HG02943 (cell line): ENCODE data around the gene PTBP3.
"Not testable (repeated sequence)": the region's sequence is repeated elsewhere in the genome, so short reads cannot be mapped to it uniquely, and the experiment has no call there.

Experiments
- ATAC-seq: cut with Tn5 transposase; IDR thresholded peaks from one replicate; pipeline ENCODE4 v1.9.1; 2021; ENCODE audit warnings: mild to moderate bottlenecking, low read depth, moderate library complexity; ENCODE audit not compliant: unreplicated experiment

Gene PTBP3, protein sequence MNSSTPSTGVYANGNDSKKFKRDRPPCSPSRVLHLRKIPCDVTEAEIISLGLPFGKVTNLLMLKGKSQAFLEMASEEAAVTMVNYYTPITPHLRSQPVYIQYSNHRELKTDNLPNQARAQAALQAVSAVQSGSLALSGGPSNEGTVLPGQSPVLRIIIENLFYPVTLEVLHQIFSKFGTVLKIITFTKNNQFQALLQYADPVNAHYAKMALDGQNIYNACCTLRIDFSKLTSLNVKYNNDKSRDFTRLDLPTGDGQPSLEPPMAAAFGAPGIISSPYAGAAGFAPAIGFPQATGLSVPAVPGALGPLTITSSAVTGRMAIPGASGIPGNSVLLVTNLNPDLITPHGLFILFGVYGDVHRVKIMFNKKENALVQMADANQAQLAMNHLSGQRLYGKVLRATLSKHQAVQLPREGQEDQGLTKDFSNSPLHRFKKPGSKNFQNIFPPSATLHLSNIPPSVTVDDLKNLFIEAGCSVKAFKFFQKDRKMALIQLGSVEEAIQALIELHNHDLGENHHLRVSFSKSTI

DNA sequence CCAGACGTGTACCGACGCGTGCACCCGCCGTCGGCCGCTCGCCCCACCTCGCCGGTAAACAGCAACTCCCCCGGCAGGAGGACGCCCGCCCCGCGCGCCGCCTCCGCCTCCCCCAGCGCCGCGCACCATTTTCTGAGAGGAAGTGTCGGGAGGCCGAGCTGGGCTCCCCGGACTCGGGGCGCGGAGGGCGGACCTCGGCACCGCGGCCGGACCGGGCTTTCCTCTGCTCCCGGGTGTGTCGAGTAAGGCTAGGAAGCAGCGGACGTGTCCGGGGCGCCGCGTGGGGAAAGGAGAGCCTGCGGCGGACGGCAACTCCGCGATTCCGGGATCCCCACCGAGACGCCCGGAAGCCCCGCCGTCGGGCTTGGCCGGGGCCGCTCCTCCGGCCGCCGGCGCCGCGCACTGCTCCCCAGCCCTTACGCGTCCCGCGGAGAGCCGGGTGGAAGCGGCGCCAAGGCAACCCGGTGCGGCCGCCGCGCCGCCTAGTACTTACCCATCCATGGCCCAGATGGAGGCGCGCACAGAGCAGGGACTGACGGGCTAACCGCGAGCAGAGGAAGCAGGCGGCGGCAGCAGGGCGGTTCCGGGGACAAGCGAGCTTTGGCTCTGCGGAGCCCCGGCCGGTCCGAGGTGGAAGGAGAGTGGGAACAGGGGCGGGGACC is at the start of gene PTBP3:
TSS of gene PTBP3 (minus strand) at position 643 of the 662 bp plus-strand sequence. CDS start 35,754 bp downstream, outside the sequence.
- peak; percentile 53 for ATAC-seq

DNA sequence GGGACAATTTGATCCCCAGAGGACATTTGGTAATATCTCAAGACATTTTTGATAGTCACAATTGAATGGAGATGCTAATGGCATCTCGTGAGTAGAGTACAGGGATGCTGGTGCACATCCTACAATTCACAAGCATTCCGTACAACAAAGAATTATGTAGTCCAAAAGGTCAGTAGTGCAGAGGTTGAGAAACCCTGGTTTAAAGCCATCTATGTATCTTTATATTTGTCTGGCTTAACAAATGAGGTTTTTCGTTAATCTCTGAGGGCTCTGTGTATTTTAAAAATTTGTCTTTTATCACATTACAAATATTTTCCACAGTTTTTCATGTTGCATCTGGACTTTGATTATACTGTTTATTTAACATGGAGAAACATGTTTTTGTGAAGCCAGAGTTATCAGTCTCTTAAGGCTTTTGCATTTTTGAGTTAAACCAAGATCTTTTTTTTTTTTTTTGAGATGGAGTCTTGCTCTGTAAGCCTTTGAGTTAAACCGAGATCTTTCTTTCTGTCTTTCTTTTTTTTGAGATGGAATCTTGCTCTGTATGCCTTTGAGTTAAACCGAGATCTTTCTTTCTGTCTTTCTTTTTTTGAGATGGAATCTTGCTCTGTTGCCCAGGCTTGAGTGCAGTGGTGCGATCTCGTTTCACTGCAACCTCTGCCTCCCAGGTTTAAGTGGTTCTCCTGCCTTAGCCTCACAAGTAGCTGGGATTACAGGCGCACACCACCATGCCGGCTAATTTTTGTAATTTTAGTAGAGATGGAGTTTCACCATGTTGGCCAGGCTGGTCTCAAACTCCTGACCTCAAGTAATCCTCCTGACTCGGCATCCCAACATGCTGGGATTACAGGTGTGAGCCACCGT is 49.3 kb upstream of the PTBP3 start:
- ATAC-seq: no peak

DNA sequence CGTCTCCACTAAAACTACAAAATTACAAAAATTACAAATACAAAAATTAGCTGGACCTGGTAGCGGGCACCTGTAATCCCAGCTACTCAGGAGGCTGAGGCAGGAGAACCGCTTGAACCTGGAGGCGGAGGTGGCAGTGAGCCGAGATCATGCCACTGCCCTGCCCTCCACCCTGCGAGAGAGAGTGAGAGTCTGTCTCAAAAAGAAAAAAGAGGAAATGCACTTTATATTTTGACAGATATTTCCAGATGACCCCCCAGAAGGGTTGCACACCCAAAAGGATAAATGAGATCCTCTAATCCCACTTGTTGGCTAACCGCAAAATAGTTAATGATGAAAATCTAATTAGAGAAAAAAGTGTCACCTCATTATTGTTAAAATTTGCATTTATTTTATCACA is 48.6 kb upstream of the PTBP3 start:
- ATAC-seq: no peak

DNA sequence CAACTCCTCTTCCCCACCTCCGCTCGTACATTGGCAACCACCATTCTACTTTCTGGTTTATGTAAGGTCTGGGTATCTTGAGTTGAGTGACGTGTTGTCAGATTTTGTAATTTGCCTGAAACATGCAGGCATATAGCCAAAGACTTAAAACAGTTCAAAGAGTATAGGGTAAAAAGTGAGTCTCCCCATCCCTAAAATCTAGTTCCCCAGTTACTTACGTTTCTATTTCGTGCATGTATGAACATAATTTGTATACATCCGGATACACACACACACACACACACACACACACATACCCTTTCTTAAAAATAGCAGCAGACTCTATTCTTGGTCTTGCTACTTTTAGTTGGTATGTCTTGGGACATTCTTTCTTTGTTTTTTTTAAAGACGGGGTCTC is 47.4 kb upstream of the PTBP3 start:
- ATAC-seq: no peak

DNA sequence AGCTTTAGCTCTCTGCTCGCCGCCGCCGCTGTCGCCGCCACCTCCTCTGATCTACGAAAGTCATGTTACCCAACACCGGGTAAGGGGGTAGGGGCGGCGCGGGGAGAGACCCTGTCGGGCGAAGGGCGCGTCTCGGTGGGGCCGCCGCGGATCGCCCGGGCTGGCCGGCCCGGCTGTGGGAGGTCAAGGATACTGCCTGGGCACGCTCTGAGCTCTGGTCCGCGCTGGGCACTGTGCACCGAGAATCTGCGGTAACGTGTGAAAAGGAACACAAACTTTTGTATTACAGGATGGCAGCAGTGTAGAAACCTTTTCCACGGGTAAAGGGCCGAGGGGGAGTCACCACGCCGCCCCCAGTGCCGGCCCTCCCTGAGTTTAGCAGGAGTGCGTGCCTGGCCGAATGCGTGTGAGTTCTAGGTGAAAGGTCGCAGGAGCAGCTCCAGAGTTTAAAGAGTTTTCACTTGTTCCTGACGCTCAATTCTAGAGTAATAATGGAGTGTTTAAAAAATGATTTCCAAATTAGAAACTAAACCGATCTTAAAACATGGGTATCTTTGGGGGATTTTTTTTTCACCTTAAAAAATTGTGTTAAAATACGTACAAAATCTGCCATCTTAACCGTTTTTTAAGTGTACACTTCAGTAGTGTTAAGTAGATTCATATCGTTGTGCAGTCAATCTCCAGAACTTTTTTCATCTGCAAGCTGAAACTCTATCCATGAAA is 46.8 kb upstream of the PTBP3 start, which contains the start of gene HSDL2:
TSS of gene HSDL2 (plus strand) at position 7 of the 723 bp plus-strand sequence. CDS start at position 63, 56 bp downstream.
- peak; percentile 33 for ATAC-seq

DNA sequence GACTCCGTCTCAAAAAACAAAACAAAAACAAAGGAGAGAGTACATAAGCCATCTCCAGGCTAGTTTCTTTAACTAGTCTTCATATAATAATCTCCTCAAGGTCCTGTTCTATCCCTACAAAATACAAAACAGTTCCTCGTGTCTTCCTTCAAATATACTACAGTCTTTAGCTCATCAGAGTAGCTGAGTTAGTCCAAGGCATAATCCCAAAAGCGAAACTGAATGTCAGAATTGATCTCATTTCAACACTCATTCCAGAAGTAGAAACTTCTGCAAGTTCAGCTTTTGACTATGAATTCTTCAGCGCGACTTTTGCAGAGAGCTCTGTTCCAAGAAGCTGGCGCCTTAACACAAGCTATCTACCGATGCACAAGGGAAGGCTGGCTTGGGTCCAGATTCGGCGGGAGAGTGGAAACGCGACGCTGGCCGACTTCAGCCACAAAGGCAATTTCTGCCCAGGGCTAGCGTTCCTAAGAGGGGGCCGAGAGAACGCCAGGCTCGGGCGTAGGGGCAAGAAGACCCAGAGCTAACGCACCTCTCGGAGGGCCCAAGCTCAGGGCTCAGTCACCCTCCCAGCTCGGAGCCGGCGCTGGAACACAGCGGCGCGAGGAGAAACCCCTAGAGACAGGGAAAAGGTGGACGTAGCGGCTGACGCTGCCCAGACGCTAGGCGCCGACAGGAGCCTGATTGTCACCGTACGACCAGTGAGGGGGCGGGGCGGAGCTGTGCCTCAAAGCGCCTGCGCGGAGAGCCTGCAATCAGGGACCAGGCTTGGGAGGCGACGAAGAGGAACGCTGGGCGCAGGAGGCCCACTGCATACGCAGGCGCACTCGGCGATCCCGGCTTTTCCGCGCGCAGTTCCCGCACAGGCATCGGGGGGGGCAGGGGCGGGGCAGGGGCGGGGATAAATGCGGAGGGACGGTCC is 46.0 kb upstream of the PTBP3 start:
- ATAC-seq: peak; percentile 85

DNA sequence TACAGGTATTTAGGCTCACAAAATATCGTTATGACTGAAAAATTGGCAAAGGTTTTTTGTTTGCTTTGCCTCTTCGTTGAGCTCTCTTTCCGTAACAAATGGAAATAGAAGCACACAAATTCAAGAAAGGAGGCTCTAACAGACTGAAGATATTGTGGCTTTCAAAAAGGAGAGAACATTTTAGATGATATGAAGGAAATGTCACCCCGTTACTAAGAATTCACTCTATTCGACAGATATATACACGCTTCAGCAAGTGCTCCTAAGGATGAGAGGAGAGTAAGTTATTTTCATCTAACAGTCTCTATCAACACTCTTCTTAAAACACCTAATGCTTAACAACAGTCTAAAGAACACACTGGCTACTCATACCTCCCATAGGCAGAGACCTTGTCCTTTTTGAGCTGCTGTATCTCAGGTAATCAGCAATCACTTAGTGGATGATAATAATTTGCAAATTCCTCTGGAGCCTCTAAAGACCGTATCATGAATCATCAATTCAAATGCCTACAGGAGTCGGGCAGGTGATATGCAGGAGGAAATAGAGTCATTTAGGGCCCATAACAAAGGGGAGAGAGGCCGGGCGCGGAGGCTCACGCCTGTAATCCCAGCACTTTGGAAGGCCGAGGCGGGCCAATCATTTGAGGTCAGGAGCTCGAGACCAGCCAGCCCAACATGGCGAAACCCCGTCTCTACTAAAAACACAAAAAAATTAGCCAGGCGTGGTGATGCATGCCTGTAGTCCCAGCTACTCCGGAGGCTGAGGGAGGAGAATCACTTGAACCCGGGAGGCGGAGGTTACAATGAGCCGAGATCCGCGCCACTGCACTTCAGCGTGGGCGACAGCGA is 45.1 kb upstream of the PTBP3 start:
- ATAC-seq: peak; percentile 10

DNA sequence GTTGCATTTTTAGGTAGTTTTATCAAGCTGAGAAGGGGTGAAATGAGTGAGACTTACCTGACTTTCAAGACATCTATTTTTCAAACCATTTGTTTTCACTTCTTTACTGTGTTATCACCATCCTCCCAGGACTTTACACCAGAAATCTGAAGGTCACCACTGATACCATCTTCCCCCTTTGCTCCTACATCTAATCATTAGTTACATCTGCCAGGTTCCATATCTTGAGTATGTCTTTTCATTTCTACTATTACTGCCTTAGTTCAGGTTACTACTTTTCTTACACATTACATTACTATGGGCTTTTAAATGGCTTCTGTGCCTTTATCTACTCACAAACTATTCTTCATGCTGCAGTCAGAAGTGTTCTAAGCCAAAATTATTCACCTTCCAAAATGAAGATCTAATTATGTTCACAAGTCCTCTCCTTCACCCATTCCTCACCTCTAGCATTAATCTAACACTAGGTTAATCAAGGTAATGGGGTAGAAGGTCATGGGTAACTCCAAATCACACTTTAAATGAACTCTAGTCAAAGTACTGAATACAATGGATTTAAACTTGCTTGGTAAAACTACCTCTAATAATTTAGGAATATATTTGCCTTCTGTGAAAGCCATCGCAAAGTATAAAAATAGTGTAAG is 44.4 kb upstream of the PTBP3 start:
- no peak for ATAC-seq

DNA sequence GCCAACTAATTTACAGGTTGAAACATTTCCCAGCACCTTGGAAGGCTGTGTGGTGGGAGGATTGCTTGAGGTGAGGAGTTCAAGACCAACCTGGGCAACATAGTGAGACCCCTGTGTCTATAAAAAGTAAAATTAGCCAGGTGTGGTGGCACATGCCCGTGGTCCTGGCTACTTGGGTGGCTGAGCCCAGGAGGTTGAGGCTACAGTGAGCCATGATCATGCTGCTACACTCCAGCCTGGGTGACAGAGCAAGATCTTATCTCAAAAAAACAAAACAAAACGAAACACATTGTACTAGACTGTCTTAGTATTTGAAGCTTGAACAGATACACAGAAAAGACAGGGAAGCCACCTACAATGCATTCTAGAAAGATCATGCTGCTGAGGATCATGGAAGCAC is 43.7 kb upstream of the PTBP3 start:
- no peak for ATAC-seq

DNA sequence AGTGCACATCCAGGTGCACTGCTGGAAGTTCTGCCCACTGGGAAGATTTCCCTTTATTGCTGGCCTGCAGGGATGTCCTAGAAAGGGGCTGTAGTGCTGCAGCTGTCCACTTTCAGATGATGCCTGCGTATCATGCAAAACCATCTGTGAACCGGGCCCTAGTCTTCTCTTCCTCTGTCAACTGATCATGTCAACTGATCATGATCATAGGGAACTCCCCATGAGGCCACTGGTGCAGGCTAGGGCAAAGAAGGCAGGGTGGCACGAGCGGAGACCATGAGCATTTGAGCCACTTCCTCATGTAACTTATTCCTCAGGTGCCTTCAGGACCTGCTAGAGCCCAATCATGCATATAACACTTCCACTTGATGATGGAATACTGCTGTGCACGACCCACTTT is 41.9 kb upstream of the PTBP3 start:
- no peak for ATAC-seq

DNA sequence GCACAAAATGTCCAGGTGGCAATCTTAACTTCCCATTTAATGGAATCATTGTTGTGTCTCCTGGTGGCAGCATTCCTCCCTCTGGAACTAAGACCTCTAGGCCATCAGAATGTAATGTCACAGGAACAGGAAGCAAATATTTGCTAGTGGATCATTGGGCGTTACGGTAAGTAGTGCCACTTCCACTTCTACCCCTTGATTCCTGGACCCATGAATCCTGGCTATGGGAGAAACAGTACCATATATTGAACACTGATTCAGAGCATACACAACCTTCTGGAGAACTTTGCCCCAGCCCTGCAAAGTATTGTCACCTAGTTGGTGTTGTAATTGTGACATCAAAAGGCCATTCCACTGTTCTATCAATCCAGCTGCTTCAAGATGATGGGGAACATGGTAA is 40.8 kb upstream of the PTBP3 start:
- ATAC-seq: not testable (repeated sequence)

DNA sequence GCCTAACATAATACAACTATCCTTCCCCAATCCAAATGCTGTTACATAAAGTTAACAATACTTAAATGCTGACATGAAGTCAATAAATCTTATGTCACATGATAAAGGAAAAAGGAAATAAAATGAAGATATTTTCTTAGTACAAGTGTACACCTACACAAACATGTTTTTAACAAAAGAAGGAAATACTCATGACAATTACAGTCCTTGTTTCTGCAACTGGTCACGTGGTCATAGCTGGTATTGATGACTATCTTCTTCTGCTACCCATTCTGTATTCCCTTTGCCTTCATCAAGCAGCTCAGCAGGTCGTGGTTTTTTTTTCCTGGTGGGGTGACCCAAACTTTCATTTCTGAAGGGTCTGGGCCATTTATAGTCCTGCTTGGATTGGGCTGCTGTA is 40.2 kb upstream of the PTBP3 start:
- not testable (repeated sequence) for ATAC-seq

DNA sequence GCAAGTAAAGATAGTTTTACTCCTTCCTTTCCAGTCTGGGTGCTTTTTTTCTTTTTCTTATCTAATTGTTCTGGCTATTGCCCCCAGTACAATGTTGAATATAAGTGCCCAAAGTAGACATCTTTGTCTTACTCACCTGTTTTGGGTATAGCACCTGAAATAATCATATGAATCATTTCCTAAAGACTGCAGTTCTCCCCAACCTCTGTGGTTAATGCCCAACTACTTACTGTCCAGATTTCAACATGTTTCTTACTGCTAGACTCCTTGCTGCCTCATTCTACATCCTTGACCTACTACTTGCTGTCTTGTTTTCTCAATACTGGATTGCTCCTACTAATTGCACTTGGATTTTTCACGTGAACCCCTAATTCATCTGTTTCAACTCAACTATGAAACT is 37.6 kb upstream of the PTBP3 start:
- ATAC-seq: no peak

DNA sequence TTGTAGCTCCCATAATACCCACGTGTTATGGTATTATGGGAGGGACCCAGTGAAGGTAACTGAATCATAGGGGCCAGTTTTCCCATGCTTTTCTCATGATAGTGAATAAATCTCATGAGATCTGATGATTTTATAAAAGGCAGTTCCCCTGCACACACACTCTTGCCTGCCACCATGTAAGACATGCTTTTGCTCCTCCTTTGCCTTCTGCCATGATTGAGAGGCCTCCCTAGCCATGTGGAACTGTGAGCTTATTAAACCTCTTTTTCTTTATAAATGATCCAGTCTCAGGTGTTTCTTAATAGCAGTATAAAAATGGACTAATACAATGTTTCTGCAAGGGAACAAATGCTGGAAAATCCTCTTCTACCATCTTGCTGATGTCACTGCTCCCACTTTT is 36.4 kb upstream of the PTBP3 start:
- no peak for ATAC-seq

DNA sequence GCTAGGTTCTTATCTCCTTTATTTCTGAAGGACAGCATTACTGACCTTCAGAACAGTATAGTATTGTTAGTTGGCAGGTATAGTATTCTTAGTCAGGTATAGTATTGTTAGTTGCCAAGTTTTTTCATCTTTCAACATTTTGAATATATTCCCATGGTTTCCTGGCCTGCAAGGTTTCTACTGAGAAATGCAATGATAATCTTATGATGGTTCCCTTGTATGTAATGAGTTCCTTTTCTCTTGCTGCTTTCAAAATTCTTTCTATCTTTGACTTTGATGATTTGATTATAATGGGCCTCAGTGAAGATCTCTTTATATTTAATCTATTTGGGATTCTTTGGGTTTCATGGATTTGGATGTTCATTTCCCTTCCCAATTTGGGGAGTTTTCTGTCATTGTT is 34.0 kb upstream of the PTBP3 start:
- no peak for ATAC-seq

DNA sequence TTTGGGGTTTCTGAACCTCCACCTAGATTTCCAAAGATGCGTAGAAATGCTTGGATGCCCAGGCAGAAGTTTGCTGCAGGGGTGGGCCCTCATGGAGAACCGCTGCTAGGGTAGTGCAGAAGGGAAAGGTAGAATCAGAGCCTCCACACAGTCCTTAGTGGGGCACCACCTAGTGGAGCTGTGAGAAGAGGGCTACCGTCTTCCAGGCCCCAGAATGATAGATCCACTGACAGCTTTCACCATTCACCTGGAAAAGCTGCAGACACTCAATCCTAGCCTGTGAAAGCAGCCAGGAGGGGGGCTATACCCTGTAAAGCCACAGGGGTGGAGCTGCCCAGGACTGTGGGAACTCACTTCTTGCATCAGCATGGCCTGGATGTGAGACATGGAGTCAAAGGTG is 33.2 kb upstream of the PTBP3 start:
- no peak for ATAC-seq

DNA sequence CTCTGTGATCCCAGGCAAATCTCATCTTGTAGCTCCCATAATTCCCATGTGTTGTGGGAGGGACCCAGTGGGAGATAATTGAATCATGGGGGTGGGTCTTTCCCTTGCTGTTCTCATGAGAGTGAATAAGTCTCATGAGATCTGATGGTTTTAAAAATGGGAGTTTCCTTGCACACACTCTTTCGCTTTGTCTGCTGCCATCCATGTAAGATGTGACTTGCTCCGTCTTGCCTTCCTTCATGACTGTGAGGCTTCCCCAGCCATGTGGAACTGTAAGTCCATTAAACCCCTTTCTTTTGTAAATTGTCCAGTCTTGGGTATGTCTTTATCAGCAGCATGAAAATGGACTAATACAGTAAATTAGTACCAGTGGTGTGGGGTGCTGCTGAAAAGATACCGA is 31.8 kb upstream of the PTBP3 start:
- ATAC-seq: not testable (repeated sequence)

DNA sequence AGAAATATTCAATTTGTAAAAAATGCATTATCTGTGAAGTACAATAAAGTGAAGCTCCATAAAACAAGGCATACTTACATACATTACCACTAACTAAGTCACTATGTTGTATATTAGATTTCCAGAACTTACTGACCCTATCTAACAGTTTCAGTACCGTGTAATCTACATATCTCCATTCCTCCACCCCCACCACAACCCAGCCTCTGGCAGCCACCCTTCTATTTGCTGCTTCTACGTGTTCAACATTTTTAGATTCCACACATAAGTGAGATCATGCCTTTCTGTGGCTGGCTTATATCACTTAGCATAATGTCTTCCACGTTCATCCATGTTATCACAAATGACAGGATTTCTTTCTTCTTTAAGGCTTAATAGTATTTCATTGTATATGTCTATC is 31.3 kb upstream of the PTBP3 start:
- ATAC-seq: no peak
